NCI-H446 treated with DMSO at 0.1 percent for 48 hours (cell line): ENCODE results near the gene TBX10.
"Not testable (repeated sequence)": the region's sequence is repeated elsewhere in the genome, so short reads cannot be mapped to it uniquely, and the experiment has no call there.

Experiments
- DNase-seq: peaks from one replicate; lab custom pipeline; 2025; lab: John Stamatoyannopoulos, UW

TBX10 gene

DNA sequence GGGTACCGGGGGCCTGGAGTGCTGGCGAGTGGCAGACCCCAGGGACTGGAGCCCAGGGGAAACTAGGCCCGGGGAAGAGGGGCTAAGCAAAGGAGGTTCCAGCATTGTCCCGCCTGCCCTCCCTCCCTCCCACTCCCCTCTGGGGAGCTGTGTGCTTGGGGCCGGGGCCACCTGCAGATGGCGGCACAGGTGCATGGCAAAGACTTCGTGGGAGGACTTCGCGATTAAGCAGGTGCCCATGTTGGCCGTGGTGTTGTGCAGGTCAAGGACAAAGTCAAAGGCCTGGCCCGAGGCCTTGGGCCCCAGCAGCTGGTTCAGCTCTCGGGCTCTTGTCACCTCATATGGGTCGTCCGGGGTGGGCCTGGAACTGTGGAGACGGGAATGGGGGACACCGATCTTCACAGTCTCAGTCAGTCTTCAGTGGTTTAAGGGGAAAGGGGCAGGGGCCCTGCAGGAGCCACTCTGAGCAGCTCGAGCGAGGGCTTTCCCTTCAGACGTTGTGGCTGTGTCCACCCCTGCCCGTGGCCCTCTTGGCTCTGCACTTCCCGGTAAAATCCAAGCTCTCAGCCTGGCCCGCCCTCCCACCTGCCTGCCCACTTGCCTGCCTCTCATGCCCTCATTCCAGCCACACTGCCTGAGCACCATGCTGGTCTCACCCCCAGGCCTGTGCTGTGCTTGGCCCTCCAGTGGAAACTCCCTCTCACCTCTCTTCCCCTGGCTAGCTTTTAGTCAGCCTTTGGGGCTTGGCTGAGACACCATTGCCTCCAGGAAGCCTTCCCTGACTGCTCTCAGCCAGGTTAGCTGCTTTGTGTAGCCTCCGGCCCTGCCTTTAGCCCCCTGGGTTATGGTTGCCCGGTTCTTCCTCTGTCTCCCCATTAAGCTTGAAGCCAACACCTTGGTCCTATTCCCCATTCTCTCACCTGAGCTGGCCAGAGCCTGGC is 6.2 kb upstream of the TBX10 start:
- DNase-seq = no peak

DNA sequence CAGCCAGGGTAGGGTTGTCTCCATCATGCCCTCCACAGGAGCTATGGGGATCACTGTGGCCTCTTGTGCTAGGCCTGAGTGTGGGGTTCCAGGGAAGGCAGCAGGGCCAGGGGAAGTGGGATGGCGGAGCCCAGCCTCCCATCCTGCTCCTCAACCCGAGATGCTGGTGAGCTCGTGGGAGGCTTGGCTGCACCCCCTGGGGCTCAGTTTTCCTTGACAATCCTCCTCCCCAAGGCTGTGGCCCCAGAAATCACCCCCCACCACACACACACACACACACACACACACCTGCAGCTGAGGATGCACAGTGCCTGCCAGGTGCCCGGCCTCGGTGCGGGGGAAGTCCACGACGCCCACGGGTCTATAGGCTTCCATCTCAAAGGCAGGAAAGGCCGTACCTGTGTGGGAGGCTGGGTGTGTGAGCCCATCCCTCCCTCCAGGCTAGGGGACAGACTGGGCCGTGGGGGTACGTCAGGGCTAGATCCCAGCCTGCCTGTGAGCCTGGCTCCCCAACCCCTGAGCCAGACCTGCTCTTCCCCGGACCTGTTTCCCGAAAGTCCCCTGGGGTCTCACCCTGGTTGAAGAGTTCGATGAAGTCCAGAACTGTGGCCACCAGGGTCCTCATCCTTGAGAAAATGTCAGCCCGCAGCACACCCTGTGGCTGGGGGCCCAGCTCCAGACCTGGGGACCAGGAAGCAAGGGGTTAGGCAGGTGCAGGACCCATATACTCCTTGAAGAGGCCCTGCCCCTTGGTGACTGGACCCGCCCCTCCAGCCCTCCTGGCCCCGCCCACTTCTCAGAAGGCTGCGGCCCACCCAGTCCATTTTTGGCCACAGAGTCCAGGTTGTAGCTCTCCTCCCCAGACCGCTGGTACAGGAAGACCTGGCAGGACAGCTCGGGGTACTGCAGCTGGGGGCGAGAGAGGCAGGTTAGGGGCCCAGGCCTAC is 5.2 kb upstream of the TBX10 start:
- DNase-seq = no peak

DNA sequence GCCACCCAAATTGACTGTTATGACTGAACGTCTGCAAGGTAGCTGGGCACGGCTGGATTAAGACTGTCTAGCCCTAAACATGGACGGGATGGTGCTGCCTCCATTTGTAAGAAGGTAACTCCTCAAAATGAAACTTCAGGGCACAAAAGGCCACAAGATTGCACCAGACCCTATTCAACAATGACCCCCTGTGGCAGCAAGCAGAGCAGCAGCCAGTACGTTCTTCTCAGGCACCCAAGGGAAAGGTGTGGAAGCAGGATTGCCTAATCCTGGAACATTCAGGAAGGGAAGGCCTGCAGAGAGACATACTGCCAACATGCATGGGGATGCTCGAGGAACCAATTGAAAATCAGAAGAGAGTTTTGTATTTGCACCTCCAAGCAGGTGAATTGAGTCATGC is 4.5 kb upstream of the TBX10 start:
- no peak for DNase-seq

DNA sequence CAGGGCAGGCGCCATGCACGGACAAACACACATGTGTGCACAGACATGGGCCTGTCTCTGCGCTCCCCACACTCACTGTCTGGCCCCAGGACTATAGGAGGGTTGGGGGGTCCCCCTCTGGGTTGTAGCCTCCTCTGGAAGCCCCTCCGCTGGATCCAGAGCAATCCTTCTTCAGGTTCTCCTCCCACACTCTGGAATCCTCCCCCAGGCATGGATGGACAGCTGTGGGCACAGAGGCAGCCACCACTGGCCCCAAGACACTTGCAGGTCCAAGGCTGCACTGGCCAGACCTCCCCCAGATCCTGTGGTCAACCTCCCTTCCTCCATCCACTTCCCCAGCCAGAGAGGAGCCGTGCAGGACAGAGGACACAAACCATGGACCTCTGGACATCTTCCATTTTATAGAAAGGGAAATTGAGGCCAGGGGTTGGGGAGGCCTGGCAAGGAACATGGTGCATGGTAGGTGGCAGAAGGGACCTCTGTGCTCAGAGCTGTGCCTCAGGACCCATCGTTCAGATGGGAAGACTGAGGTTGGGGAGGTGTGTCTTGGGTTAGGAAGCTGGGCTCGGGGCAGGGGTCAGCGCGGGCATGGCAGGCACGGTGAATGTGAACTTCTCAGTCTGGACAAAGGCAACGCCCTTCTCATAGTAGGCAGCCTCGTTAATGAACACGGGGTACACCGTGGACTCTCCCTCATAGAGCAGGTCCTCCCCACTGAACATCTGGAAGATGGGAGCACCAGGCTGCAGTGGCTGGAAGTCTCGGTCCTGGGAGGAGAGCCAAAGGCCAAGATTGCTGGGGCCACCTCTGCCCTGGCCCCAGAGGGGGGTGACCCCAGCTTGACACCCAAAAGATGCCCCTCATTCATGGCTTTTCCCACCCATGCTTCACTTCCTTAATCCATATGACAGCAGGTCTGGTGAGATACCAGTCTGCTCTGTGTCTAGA is 2.9 kb upstream of the TBX10 start:
- DNase-seq = no peak

DNA sequence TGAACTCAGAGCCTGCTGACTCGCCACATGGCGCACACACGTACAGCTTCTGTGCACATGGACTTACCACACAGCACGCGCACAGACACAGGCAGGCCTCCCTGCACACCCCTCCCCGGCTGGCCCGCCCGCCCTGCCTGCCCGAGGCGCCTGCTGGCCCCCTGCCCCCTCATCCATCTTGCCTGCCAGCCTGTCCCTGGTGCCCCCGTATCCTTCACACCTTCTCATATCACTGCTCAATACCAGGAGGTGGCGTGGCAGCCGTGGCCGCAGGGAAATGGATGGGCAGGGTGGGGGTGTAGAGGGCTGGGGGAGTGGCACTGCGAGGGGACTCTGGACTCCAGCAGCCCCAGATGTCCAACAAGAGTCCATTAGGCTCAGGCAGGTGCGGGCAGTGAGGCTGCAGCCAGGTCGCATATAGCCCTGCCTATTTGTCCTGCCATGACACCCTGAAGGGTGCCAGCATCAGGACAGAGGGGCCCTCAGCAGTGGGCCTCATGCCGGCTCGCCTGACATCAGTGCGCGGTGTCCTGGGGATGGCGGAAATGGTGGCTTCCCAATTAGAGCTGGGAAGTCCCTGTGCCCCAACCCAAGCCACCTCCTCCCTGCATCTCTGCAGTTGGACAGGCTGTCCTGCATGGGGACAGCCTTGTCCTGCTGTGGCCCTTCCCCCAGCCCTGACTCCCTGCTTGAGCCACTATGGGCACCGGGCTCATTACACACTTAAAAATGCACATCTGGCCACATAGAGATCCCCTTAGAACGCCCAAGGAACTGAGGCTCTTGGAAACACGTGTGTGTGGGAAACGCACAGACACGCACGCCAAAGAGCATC is 2.0 kb upstream of the TBX10 start:
- no peak for DNase-seq

DNA sequence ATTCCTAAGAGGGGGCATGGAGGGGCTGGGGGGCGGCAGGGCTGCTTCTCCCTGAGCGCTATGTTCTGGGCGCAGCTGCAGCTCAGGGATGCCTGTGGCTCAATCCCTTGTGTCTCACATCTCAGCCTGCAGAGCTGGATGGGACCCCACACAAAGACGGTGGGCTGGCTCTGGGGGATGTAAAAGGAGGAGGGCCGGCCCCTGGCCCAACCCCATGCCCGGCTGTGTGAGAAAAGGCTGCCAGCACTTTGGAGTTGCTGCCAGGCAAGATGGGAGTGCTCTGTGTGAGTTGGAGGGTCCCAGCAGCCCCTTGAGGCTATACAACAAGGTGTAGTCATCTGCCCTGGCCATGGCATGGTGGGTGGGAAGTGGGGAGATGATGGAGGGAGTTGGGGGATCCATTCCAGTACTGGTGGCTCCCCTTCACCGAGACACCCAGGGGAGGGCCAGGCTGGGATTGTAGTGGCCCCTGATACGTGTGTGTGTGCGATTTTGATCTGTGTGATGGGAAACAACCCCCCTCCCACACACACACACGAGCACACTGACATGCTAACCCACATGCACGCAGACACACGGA is 1.3 kb upstream of the TBX10 start:
- no peak for DNase-seq

DNA sequence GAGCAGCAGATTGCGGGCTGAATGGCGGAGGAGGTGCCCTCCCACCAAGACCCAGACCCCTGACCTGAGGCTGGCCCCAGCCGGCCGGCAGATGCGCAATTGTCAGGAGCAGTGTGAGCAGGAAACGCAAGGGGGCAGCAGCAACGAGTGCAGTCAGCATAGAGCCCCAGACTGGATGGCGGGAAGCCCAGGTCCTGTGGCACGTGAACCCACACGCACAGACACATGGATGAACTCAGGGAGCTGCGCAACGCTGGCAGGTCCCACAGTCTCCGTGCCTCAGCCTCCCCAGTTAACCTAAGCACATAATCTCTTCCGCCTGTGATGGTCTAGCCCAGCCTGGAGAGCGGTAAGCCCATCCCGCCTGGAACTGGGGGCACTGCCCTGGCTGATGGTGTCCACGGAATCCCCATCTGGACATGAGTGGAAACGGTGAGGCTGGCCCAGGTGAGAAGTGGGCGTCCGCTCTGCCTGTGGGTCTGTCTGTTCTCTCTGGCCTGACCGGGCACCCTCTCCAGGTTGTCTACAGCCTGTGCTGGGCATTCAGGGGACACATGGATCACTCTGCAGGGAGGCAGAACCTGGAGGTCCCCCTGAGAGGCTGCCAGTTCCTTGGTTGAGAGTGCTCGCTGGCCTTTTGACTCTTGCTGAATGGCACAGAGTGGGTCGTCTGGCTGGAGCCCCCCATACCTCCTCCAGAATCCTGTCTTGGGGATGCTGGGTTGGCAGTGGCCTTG is 626 bp upstream of the TBX10 start:
- DNase-seq = no peak

DNA sequence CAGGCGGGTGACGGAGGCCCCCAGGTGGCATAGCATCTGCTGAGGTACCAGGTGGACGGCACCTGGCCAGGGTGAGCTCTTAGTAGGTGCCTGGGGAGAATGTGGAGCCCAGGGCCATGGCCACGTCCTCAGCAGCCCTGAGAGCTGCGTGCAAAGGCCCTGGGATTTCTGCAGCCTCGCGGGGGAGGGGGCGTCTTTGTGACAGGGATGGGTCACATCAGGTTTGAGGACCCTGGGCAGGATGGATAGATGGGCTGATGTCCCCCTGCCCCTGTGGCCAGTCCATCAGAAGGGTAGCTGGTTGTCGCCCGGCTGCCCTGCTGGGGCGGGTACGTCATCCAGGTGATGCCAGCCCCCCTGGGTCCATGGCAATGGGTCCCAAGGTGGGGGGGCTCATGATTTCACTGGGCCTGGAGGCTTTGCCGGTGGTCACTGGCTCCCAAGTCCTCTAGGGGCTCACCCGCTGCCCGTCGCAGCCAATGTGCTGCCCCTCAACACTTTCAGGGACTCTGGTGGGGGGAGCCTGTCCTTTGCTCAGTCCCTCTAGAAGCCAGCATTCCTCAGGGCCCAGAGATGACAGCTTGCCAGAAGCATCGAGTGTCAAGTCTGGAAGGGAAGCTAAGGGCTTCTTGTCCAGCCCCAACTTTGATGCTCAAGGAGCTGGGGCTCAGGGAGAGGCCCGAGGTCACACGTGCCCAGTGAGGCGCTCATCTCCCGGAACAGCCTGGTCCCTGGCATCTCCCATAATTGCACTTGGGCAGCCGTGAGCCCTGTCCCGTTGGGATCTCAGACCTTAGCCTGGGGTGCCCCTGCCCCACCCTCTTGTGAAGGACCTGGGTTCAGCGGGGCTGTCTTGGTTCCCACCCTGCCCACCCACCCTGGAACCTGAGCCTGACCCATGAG is 777 bp downstream of the TBX10 start:
- no peak for DNase-seq

DNA sequence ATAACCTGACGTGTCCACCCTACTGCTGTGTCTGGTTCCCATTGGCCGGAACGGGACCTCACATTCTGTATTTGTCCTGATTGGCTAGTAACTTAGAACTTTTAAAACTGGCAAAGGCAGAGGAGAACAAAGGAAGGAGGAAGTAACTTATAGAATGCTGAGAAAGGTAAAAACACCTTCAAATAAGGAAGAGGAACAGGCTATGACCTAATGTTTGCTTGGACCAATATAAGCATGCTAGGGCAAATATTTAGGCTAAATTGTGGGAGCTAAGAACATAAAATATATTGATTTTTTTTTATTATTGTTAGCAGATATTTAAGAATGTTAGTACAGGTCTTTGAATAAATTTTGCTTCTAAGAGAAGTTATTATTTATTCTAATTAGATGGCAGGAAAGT is 2.1 kb downstream of the TBX10 start:
- DNase-seq = not testable (repeated sequence)

DNA sequence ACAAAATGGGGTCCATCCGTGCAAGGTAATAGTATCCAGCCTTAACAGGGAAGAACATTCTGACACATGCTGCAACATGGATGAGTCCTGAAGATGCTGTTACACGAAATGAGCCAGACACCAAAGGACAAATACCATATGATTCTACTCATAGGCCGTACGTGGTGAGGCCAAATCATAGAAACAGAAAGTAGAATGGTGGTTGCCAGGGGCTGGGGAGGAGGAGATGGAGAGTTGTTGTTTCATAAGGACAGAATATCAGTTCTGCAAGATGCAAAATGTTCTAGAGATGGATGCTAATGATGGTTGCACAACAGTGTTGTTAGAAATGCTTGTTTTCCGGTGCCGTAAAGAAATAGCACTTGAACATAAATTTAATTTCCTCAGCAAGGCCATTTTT is 2.6 kb downstream of the TBX10 start:
- no peak for DNase-seq

DNA sequence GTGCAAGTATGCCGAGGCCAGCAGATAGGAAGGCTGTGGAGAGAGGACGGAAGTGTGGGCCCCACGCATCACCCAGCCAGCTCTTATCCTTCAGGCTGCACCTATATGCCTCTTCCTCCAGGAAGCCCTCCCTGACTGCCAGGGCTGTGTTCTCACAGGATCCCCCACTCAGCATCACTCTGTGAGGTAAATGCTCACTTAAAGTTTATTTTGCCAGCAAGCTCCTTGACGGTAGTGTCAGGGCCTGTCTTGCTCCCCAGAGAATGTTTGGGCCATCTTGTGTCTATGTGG is 4.4 kb downstream of the TBX10 start:
- no peak for DNase-seq

DNA sequence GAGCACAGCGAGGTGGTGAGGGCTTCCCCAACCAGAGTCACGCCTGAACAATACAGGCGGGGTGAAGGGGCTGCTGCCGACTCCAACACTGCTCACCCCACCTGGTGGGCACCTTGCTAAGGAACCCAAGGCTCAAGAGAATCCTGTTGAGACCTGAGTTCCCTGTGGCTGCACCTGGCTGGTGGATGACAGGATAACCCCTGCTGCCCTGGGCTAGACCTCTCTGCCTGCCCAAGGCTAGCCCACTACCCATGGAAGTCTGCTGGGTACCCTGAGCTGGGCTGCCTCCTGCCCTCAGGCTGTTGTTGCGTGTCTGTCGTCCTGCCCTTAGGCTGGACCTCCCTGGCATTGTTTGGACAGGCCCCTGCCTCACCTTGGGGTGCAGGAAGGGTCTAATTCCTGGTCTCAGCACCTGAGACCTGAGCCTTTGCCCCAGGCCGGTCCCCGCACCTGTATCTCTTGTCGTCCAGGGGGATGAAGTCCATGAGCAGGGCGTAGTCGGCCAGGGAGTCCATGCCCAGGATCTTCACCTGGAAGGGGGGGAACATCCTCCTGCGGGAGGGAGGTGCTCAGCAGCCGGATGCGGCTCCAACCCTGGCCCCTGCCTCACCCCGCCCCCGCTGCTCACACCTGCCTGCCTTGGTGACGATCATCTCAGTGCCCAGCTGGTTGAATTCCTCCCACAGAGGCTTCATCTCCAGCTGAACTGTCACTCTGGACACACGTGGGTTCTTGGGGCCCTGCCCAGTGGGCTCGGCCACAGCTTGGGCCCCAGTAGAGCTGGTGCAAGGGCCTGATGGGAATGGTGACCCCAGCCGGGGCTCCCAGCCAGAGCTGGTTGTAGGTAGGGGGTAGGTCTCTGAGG is 5.0 kb downstream of the TBX10 start:
- DNase-seq = no peak

DNA sequence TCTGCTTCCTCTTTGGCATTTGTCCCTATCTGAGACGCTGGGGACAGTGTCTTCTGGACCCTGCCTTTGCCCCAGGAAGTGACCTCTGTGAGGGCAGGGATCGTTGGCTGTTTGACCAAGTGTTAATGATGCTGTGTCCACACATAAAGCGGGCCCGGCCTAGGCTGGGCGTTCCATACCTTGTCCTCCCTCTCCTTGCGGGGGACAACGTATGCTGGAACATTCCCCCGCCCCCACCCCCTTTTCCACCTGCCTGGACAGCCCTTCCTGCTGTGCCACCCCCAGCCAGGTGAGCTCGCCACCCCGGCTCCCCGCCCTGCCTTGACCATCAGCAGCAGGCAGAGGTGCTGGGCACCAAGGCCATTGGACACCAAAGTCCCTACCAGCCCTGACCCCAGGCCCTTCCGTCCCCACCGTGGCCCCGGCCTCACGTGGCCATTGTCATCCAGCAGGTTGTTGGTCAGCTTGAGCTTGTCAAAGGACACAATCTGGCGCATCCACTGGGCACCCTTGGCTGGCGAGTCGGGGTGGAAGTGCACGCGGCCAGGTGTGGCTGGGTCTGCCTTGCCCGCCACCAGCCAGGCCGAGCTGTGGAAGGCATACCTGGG is 5.7 kb downstream of the TBX10 start:
- no peak for DNase-seq

DNA sequence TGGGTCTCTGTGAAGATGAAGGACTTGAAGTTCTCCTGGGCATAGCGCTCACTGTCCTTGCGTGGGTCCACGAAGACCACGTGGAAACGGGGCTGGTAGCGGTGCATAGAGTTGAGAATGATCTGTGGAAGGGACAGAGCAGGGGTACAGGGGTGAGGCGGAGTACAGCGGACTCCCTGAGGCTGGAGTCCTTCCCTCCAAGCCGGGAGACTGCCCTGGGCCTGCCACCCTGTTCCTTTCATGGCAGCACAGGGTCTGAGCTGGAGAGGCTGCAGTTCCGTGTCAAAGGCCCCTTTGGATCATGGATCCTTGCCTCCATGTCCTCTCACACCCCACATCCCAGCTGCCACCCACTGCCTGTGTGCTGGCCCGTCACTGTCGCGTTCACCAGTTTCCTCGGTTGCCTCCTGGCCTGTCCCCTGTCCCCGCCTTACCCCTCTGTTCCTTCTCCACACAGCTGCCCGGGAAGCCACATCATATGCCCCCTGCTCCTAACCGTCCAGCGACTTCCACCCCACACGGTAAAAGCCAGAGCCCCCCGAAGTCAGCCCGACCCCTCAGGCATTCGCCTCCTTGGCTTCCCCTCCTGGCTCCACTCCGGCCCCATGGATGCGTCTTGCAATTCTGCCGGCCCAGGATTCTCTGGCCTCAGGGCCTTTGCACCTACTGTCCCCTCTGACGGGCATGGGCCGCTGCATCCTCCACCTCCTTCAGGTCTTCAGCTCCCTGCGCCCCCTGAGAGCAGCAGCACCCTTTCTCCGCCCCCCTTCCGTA is 6.4 kb downstream of the TBX10 start:
- DNase-seq = no peak

DNA sequence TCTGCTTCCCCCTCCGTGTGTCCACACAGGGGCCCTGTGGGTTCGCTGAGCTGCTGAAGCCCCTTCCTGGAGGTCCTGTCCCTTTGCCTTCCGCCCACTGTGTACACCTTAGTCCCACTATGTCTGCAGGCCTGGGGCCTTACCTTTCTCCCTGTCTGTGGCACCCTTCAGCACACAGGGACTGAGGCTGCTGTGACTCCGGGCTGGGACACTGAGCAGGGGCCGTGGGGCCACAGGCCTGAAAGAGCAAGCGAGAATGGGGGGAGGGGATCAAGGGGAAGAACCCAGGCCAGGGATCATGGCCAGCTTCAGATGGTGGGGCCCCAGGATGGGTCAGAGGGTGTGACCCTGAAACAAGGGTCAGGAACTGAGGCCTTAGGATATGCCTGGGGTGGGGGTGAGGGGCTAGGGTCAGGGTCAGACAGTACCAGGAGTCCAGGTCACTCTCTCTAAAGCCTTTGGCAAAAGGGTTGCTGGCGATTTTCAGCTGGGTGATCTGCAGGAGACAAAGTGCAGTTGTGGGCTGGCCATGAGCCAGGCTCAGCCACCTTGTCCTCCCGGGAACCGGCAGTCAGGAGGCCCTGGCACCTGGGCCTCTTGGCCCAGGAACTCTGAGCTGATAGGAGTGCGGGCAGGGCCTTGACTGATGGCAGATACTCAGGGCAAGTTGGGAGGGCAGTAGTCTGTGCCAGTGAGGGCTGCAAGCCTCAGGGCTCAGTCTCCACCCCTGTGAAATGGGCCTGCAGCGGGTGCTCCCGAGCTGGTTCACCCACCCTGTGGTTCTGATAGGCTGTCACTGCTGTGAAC is 7.2 kb downstream of the TBX10 start:
- no peak for DNase-seq

DNA sequence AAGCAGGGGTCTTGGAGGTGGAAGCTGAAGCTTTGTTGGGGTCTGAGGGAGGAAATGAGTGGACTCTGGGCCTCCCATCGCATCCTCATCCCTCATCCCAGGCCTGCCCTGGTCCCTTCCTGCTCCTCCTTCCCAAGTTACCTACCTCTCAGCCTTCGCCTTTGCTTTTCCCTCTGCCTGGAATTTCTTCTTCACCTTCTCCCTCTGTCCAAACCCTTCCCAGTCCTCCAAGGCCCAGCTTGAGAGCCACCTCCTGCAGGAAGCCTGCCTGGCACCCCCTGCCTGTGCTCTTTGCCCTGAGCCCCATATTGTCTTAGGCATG is 7.7 kb downstream of the TBX10 start:
- DNase-seq = no peak
